HG03097 (cell line): ENCODE measurements around the gene INPP5J.

Experiments
- ATAC-seq: cut with Tn5 transposase; IDR thresholded peaks from one replicate; pipeline ENCODE4 v1.9.1; 2021; ENCODE audit not compliant: unreplicated experiment, low FRiP score

Gene INPP5J

GRCh38 chr22:31124811-31125465, 2.2 kb downstream of the INPP5J start:
- ATAC-seq: no peak

GRCh38 chr22:31125521-31126117, 2.9 kb downstream of the INPP5J start:
- no peak for ATAC-seq

GRCh38 chr22:31126128-31126868, 3.5 kb downstream of the INPP5J start:
- no peak for ATAC-seq

- no peak for ATAC-seq
These were observed 4.1 kb downstream of the INPP5J start for GRCh38 chr22:31126869-31127175.

DNA sequence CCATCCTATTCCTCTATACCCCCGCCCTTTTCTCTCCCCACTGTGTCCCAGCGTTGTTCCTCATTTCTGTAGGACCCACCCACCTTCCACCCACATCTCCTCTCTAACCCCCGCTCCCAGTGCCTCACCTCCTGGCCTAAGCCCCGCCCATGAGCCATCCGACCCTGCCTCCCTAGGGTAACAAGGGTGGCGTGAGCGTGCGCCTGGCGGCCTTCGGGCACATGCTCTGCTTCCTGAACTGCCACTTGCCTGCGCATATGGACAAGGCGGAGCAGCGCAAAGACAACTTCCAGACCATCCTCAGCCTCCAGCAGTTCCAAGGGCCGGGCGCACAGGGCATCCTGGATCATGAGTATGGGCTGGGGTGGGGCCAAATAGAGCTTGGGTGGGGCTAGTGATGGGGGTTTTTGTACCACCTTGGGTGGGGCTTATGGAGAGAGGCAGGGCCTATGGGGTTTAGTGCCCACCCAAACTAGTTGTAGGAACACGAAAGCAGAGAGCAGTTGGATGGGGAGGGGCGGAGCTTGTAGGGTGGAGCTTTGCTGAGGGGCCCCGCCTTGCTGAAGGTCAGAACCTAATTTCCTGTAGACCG, 4.5 kb downstream of the INPP5J start:
- no peak for ATAC-seq

GRCh38 chr22:31128156-31128555, 5.4 kb downstream of the INPP5J start:
- ATAC-seq: no peak

DNA sequence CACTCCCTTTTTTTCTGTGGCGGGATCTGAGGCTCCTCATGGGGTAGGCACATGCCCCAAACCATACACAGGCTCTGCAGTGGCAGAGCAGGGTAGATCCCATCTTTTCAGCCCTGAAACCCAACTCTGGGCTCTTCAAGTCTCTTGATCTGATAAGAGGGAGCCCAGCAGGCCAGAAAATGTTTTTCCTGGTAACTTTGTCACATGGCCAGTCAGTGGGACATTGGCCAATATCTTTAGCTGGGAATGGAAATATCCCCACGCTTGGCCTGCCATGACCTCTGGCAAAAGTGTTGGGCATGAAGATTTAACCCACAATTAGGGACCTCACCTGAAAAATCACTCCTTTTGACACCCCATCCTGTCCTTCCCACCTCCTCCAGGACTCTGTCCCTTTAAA, 8.1 kb downstream of the INPP5J start:
- ATAC-seq: no peak

DNA sequence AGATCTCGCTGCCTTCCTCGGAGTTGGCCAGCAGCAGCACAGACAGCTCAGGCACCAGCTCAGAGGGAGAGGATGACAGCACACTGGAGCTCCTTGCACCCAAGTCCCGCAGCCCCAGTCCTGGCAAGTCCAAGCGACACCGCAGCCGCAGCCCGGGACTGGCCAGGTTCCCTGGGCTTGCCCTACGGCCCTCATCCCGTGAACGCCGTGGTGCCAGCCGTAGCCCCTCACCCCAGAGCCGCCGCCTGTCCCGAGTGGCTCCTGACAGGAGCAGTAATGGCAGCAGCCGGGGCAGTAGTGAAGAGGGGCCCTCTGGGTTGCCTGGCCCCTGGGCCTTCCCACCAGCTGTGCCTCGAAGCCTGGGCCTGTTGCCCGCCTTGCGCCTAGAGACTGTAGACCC, 11.1 kb downstream of the INPP5J start:
- no peak for ATAC-seq

DNA sequence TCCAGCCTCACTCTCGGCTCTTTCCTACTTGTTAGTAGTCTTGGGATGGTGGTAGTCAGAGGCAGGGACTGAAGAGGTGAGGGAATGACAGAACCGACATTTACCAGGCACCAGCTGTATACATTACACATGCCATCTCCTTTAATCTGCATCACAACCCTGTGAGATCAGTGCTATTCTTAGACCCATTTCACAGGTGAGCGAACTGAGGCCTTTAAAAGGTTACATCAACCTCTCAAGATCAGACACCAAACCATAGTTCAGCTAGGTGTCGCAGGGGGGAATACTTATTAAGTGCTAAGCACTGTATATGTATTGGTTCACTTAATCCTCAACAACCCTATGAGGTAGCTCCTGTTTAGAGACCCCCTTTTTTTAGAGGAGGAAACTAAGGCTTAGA, 11.9 kb downstream of the INPP5J start:
- no peak for ATAC-seq

GRCh38 chr22:31135706-31136105, 12.9 kb downstream of the INPP5J start:
- no peak for ATAC-seq

GRCh38 chr22:31136155-31136554, 13.4 kb downstream of the INPP5J start:
- ATAC-seq: no peak

DNA sequence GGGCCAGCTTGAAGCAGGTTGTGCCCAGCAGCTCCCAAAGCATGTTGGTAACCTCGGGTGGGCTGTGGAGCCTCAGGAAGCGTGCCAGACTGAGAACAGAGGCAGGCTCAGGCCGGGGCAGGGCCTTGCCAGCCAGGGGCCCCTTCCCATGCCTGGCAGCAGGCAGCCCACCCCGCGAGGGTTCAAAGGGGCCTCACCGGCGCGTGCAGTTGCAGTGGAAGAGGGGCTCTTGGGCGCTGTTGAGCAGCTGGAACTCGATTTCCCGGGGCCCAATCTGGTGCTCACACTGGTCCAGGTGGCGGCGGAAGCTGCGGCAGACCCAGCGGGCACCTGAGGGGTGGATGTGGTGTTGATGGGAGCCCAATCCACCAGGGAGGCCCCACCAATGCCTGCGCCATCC, 13.9 kb downstream of the INPP5J start:
- no peak for ATAC-seq

- ATAC-seq: no peak
These were observed 15.0 kb downstream of the INPP5J start for GRCh38 chr22:31137721-31138120.

DNA sequence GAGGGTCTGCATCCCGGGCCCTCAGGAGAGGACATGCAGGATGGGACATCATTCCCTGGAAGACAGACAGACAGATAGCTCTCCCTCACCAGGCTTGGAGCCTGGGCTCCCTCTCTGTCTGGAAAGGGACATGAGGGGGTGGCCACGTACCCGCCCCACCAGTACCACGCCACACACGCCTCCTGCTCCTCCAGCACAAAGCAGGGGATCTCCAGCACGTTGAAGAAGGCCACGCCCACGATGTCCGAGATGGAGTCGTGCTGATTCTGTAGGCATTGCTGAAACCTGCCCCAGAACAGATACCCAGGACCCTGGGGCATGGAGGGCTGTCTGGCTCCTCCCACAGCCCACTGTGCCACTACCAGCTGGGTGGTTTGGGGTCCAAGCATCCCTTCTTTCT, 15.4 kb downstream of the INPP5J start:
- no peak for ATAC-seq

DNA sequence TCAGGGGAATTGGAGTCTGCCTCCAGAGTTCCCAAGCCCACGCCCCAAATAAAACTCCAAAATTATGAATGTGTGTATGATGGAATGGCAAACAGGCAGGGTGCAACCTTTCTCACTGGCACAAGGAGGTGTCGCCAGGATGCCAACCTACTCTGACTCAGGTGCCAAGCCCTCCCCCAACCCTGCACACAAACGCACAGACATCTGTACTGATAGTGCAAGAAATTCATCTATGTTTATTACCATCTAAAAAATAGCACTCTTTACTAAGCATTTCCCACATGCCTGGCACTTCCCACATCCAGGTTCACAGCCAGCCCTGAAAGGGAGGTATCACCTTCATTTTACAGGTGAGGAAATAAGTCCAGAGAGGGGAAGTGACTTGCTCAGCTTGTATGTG, 16.3 kb downstream of the INPP5J start:
- ATAC-seq: no peak

DNA sequence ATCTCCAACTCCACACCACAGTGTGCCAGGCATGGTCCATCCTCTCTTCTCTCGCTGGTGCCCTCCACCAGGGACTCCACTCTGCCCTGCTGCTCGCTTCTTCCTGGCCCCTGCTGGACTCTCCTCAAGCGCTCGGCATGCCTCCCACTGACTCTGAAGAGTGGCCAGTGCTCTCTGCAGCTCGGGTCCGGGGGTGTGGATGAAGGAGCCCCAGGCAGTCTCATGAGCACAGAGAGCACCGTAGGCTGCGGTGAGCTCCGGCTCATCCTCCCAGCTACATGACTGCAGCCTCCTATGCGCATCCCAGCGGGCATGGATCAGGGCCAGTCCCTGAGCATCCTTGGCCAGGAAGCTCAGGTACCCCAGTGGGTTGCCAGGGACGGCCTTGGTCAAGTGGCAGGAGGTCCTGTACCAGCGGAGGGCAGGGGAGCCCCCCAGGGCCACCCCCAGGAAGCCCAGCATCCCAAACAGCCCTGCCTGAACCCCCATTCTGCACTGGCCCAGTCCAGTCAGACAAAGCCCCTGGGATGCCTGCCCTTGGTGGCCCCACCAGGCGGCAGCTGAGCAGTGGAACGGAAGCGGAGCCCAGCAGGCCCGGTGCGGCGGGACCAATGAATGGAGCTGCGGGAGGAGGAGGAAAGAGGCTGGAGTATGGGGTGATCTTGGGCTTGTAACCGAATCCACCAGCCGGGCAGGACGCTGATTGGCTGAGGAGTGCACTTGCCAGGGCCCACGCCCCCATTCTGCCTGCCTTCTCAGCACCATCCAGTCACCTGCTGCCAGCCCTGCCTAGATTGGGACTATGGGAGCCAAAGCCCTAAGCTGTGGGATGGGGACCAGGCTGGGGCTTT, 17.3 kb downstream of the INPP5J start, which contains the start of gene PLA2G3:
Gene PLA2G3, minus strand, starts transcription at position 643 of the 851 bp plus-strand sequence. Its CDS starts 154 bp downstream, at position 489.
- ATAC-seq: no peak

GRCh38 chr22:31140746-31141145, 18.0 kb downstream of the INPP5J start:
- ATAC-seq: no peak

GRCh38 chr22:31141551-31141950, 18.8 kb downstream of the INPP5J start:
- ATAC-seq: no peak

GRCh38 chr22:31142285-31142684, 19.5 kb downstream of the INPP5J start:
- ATAC-seq: no peak

- ATAC-seq: no peak
These were observed 20.3 kb downstream of the INPP5J start for GRCh38 chr22:31143038-31143437.

- no peak for ATAC-seq
These were observed 20.8 kb downstream of the INPP5J start for GRCh38 chr22:31143537-31143936.
